Testis (tissue), 3 donors: Measurements from ENCODE around the gene DGKB. TPM values are rescaled to one million over a fixed set of nuclear protein-coding genes. Genes with fewer than 3 reads are reported as not detected.

Source experiments
- DNase-seq: peaks from one replicate; pipeline ENCODE4 v3.0.0-alpha.2; 2019
- H3K27ac ChIP-seq, 2 donors: fragments of 200-600 bp; sonication (generic); one replicate each; pipeline ENCODE4 v1.5.1; 2019
- H3K27me3 ChIP-seq: fragments of 200-600 bp; sonication (generic); one replicate; pipeline ENCODE4 v1.5.1; 2019
- H3K36me3 ChIP-seq: fragments of 200-600 bp; sonication (generic); one replicate; pipeline ENCODE4 v1.5.1; 2017; ENCODE audit warnings: low read depth; ENCODE audit errors: missing control alignments
- H3K4me1 ChIP-seq: fragments of 200-600 bp; sonication (generic); one replicate; pipeline ENCODE4 v1.5.1; 2019
- H3K4me3 ChIP-seq, 2 donors: fragments of 200-600 bp; sonication (generic); one replicate each; pipeline ENCODE4 v1.5.1; 2017 to 2019
- H3K9me3 ChIP-seq: fragments of 200-600 bp; sonication (generic); one replicate; pipeline ENCODE4 v1.5.1; 2017
- CTCF ChIP-seq, 3 experiments: fragments of 450-650 bp in 2 of 3; fragments of 200-600 bp in 1 of 3; sonication (generic) in 1 of 3; IDR thresholded peaks; one replicate each; pipeline ENCODE4 v1.5.1; 2016 to 2019; ENCODE audit warnings: antibody characterized with exemption in 3 of 3, mild to moderate bottlenecking in 2 of 3, moderate library complexity in 1 of 3
- POLR2A ChIP-seq: fragments of 450-650 bp; IDR thresholded peaks from one replicate; pipeline ENCODE4 v1.6.1; 2017; ENCODE audit warnings: antibody characterized with exemption, mild to moderate bottlenecking, moderate library complexity
- WGBS, 2 donors: methylation state at CpG; one replicate each; pipeline ENCODE4 v1.1.5; 2018; 5-methylcytosine and 5-hydroxymethylcytosine counted together
- intact Hi-C: fragments of 100-400 bp; cut with DNase I; formaldehyde crosslinking; loops from one replicate; pipeline ENCODE4 v1.15.1; 2023; ENCODE audit warnings: low total_unique reads
- polyA plus RNA-seq: library from polyadenylated mRNA; stranded (reverse); fragments of 350-450 nt; fragmentation: Illumina TruSeq; extraction: RNeasy Lipid Tissue Mini Kit (QIAGEN cat#74804); gene quantifications from one replicate; pipeline ENCODE4 v1.2.3, GENCODE V29; 2014; ENCODE audit warnings: low read depth, low replicate concordance; ENCODE audit not compliant: insufficient read depth
- total RNA-seq, 2 donors: library from RNA; depleted of rRNA; stranded (reverse); fragments of >200 nt; gene quantifications; one replicate each; pipeline ENCODE4 v1.2.3, GENCODE V29; 2016

Gene DGKB
- total and polyA plus RNA-seq, 3 donors from 2014 or later = 0.17 to 1.1 (median 0.55) TPM

- no peak for DNase-seq
- TF ChIP-seq CTCF (IDR thresholded peaks at IDR 0.05) (no peak), POLR2A (no peak)
- Histone ChIP-seq H3K4me3 (no peak overlapping the region), H3K4me1 (no peaks in the 10 kb centered on the region), H3K27ac (no peak overlapping the region), H3K9me3 (no peaks in the 10 kb centered on the region), H3K36me3 (no peaks in the 10 kb centered on the region), H3K27me3 (no peaks in the 10 kb centered on the region)
- intact Hi-C loops = no loop called here
- WGBS, 2 donors = 79 to 90% methylated on average over 5 of the region's 5 CpGs
These were observed 67.2 kb downstream of the DGKB start for GRCh38 chr7:14835384-14835783.

GRCh38 chr7:14834883-14835282 is 67.7 kb downstream of the DGKB start:
- Histone ChIP-seq H3K4me3 (no peak overlapping the region), H3K27ac (no peak overlapping the region), H3K36me3 (no peaks in the 10 kb centered on the region), H3K4me1 (no peaks in the 10 kb centered on the region), H3K27me3 (no peaks in the 10 kb centered on the region), H3K9me3 (no peaks in the 10 kb centered on the region)
- TF ChIP-seq CTCF (IDR thresholded peaks at IDR 0.05) (no peak), POLR2A (no peak)
- intact Hi-C loops = no loop called here
- no peak for DNase-seq
- 75% methylated on average over 1 of the region's 1 CpG for WGBS, 2 donors

- intact Hi-C loops = no loop called here
- Histone ChIP-seq H3K27ac (no peak overlapping the region), H3K36me3 (no peaks in the 10 kb centered on the region), H3K4me3 (no peak overlapping the region), H3K27me3 (no peaks in the 10 kb centered on the region), H3K9me3 (no peaks in the 10 kb centered on the region), H3K4me1 (no peaks in the 10 kb centered on the region)
- TF ChIP-seq CTCF (IDR thresholded peaks at IDR 0.05) (no peak), POLR2A (no peak)
- WGBS, 2 donors = 63 to 70% methylated on average over 3 of the region's 3 CpGs
- no peak for DNase-seq
These were observed 68.1 kb downstream of the DGKB start for GRCh38 chr7:14834456-14834855.

DNA sequence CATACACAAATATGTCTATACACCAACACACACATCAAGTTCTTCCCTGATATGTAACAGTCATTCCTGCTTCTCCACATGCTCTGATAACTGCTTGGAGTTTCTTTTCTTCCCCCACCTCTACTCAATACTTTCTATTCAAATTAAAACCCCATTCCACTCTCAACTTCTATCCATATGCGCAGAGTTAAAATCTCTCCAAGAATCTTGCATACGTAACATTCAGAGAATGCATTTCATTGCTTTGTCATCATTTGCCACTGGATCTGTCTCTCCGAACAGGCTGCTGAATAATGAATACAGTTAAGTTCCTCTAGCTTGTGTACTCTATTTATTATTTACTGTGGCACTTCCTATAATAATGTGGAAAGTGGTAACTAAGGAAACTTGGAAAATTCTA is 68.8 kb downstream of the DGKB start:
- Histone ChIP-seq H3K4me1 (no peaks in the 10 kb centered on the region), H3K27ac (no peak overlapping the region), H3K36me3 (no peaks in the 10 kb centered on the region), H3K27me3 (no peaks in the 10 kb centered on the region), H3K4me3 (no peak overlapping the region), H3K9me3 (no peaks in the 10 kb centered on the region)
- no peak for DNase-seq
- intact Hi-C loops = no loop called here
- 91 to 92% methylated on average over 3 of the region's 3 CpGs for WGBS, 2 donors
- TF ChIP-seq POLR2A = no peak
- TF ChIP-seq CTCF (IDR thresholded peaks at IDR 0.05) = no peak

DNA sequence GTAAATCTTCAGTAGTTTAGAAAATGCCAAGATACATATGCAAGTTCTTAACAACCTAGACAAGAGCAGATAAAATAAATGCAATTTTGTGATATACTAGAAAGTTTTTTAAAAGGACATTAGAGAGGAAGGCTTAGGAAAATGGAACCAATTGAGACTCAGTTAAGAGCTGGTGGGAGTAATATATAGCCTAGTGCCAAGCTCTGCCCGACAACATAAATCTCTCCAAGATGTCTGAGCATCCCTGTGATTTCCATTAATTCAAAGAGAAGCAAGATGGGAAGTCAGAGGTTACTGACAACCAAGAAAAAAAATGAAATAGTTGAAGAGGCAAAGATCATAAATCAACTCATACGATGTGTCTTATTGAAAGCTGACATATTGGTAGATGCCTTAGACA is 74.5 kb downstream of the DGKB start:
- Histone ChIP-seq H3K9me3 (no peaks in the 10 kb centered on the region), H3K36me3 (no peaks in the 10 kb centered on the region), H3K4me3 (no peak overlapping the region), H3K27me3 (no peaks in the 10 kb centered on the region), H3K27ac (no peak overlapping the region), H3K4me1 (no peaks in the 10 kb centered on the region)
- no peak for DNase-seq
- WGBS, 2 donors = 69 to 81% methylated on average over 2 of the region's 2 CpGs
- TF ChIP-seq POLR2A = no peak
- intact Hi-C loops = no loop called here
